Epithelial cell of esophagus (primary cell): Measurements from ENCODE around the gene RGS7.
"Not testable (repeated sequence)": the region's sequence is repeated elsewhere in the genome, so short reads cannot be mapped to it uniquely, and the experiment has no call there.

Source experiments
- DNase-seq: peaks from one replicate; pipeline ENCODE4 v3.0.0; 2010; ENCODE audit warnings: low read depth
- H3K4me3 ChIP-seq: 2 replicates; pipeline ENCODE4 v1.5.1; 2011; ENCODE audit warnings: mild to moderate bottlenecking, low read length, control low read depth
- TF ChIP-seq, protein P1 (sequence below): IDR thresholded peaks from 2 replicates; pipeline ENCODE4 v1.5.1; 2011; ENCODE audit warnings: low read depth, mild to moderate bottlenecking, low read length, control low read depth, inconsistent platforms; ENCODE audit not compliant: insufficient read depth; ENCODE audit errors: missing control alignments

The RGS7 gene

DNA sequence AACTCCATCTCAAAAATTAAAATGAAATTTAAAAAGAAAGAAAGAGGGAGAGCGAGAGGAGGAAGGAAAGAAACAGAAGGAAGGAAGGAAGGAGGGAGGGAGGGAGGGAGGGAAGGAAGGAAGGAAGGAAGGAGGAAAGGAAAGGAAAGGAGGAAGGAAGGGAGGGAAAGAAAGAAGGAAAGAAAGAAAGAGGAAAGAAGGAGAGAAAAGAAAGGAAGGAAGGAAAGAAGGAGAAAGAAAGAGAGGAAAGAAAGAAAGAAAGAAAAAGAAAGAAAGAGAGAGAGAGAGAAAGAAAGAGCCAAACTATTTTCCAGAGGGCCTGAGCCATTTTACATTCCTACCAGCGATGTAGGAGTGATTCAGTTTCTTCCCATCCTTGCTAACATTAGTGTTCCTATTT is 364.0 kb downstream of the RGS7 start:
- H3K4me3 ChIP-seq = no peak overlapping the region
- DNase-seq = no peak
- TF ChIP-seq, protein P1, sequence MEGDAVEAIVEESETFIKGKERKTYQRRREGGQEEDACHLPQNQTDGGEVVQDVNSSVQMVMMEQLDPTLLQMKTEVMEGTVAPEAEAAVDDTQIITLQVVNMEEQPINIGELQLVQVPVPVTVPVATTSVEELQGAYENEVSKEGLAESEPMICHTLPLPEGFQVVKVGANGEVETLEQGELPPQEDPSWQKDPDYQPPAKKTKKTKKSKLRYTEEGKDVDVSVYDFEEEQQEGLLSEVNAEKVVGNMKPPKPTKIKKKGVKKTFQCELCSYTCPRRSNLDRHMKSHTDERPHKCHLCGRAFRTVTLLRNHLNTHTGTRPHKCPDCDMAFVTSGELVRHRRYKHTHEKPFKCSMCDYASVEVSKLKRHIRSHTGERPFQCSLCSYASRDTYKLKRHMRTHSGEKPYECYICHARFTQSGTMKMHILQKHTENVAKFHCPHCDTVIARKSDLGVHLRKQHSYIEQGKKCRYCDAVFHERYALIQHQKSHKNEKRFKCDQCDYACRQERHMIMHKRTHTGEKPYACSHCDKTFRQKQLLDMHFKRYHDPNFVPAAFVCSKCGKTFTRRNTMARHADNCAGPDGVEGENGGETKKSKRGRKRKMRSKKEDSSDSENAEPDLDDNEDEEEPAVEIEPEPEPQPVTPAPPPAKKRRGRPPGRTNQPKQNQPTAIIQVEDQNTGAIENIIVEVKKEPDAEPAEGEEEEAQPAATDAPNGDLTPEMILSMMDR = no peak

DNA sequence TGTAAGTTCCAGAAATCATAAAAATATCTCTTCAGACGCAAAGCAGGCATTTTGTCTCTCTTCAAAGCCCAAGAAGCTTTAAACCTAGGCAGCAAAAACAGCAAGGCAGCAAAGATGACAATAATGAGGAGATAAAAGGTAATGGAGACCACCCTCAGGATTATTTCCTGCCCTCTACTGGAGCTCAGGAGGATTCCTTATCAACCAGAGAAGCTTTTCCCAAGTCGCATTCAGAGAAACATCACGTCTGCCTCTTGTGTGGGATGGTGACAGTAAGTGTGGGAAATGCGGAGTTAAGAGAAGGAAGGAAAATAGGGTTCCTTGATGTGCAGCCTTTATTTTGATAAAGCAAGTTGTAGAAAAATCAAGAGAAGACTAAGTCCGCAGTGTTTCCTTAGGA is 365.8 kb downstream of the RGS7 start:
- H3K4me3 ChIP-seq = no peak overlapping the region
- TF ChIP-seq, protein P1 = no peak
- DNase-seq = no peak

DNA sequence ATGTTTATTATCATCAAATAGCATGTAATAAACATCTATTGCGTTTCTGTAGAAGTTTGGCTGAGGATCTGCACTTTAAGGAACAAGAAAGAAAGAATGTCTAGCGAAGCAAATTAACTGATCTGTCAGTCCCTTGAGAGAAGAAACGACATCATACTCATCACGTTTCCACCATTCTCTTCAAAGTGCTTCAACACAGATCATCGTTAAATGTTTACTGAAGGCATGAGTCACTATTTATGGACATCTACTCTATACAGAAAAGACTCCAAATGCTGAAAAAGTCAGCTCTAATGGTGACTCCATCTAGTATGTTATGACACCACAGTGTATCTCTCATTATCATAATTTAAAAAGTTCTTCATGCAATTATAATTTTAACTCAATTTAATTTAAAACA is 369.1 kb downstream of the RGS7 start:
- H3K4me3 ChIP-seq = no peak overlapping the region
- TF ChIP-seq, protein P1 = no peak
- DNase-seq = no peak

DNA sequence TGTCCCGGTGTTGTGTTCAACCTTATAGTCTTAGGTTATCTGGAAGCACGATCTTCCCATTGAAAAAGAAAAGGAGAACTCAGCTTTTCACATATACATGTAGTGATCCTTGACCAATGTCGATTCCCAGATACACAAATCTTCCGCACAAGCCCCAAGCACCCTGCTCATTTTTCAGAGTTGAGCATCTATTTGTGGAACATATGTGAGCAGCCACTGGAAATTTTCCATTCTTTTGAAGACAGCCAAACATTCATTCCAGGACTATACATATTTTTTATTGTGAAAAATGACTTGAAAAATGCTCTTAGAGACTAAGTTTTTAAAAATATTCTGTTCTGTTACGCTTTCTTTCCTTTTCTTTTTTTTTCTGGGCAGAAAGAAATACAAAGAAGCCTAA is 371.9 kb downstream of the RGS7 start:
- H3K4me3 ChIP-seq = no peak overlapping the region
- DNase-seq = no peak
- TF ChIP-seq, protein P1 = no peak

DNA sequence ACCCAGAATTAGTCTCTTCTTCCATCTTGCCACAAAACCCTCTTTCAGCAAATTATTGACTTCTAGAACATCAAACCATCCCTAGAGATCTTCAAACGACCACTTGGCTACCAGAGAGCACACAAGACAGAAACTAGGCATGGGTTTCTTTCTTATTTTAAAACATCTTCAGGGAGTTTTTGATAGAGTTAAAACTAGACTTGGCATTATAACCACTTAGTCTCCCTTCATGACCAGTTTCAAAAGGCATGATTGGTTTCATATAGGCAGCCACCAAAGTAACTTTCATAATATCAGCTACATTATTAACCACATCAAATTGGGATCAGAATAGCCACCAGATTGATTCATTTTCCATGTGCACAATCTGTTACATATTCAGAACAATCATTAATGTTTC is 376.7 kb downstream of the RGS7 start:
- DNase-seq = no peak

DNA sequence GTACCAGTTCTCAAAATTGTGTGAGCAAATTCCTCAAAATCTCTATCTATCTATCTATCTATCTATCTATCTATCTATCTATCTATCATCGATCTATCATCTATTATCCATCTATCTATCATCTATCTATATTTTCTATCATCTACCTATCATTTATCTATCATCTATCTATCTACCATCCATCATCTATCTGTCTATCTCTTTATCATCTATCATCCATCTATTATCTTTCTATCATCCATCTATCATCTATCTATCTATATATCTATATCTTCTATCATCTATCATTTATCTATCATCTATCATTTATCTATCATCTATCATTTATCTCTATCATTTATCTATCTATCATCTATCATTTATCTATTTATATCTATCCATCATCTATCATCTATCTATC is 380.3 kb downstream of the RGS7 start:
- no peak overlapping the region for H3K4me3 ChIP-seq
- TF ChIP-seq, protein P1 = no peak
- no peak for DNase-seq

More for the DNA sequence above, 376.7 kb downstream of the RGS7 start:
- TF ChIP-seq, protein P1 = no peak
- no peak overlapping the region for H3K4me3 ChIP-seq

DNA sequence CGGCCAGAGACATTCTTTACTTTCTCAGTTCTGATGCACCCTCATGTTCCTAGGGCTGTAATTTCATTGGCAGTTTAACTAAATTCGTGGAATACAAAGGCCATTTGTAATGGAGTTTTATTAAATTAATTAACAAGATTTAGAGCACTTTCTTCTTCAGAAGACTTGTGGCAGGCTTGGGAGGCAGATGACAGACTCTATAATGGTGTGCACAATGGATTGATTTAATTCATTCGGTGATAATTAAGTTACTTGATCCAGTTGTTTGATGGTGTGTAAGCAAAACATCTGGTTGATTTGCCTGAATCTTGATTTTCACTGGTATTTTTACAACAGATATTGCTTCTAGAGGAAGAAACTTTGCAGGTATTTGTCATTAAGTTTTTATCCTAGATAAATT is 383.1 kb downstream of the RGS7 start:
- H3K4me3 ChIP-seq = no peak overlapping the region
- TF ChIP-seq, protein P1 = no peak
- no peak for DNase-seq

DNA sequence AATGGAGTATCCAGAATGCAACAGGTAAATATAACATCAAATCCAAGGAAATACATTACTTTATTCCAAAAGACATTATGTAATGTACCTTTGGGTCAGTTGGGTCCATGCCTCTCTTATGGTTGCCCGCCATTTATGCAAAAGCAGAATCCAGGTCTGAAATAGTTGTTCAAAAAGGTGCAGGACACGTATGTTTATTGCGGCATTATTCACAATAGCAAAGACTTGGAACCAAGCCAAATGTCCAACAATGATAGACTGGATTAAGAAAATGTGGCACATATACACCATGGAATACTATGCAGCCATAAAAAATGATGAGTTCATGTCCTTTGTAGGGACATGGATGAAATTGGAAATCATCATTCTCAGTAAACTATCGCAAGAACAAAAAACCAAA is 384.9 kb downstream of the RGS7 start:
- DNase-seq, H3K4me3 ChIP-seq: not testable (repeated sequence)
